GM19324 (cell line): Measurements from ENCODE around the gene TTBK1.

ENCODE experiments used
- ATAC-seq: cut with Tn5 transposase; IDR thresholded peaks from one replicate; pipeline ENCODE4 v1.9.1; 2021; ENCODE audit warnings: mild to moderate bottlenecking, moderate library complexity; ENCODE audit not compliant: unreplicated experiment, low FRiP score

Gene TTBK1

DNA sequence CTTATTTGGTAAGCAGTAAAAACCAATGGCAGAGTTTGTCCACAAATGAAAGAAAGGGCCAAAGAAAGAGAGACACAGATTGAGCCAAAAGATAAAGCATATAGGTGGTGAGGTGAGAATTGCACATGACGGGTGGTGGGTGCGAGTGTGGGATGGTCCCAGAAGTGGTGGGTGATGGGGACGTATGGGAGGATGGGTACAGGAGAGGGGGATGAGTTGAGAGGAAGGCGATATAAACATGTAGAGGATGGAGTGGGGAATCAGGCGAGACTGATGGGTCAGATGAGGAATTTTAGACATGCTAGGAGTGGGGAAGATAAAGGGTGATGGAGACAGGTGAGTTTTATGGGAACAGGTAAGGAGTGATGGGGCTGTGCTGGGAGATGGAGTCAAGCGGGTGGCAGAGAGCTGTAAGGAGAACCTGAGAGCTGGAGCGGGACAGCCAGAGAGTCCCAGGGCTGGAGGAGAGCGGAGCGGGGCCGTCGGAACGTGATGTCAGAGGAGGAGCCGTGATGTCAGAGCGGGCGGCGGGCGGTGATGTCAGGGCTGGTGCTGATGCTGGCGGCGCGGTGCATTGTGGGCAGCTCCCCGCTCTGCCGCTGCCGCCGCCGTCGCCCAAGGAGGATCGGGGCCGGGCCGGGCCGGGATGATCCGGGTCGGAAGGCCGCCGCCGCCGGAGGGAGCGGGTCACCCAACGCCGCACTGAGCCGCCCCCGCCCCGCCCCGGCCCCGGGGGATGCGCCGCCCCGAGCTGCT lies at the start of gene TTBK1:
Gene TTBK1 (plus strand): TSS at position 574 of the 756 bp plus-strand sequence. CDS start 3,180 bp downstream, outside the sequence.
- ATAC-seq = no peak

DNA sequence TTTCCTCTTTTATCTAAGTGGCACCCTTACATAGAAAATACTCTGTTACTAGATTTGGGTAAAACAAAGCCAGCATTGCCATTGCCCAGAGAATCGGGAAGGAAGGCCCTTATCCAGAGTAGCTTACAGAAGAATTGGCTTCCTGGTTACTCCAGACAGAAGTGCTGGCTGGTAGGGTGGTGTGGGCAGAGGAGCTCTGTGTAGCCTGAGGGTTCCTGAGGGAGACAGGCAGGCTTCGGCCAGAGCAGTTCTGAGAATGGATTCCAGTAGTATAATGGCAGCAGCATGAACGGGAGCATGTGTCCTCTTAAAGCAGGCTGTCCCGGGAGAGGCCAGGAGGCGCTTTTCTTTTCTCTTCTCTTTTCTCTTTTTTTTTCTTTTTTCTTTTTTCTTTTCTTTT lies 49.4 kb upstream of the TTBK1 start:
- ATAC-seq = no peak

DNA sequence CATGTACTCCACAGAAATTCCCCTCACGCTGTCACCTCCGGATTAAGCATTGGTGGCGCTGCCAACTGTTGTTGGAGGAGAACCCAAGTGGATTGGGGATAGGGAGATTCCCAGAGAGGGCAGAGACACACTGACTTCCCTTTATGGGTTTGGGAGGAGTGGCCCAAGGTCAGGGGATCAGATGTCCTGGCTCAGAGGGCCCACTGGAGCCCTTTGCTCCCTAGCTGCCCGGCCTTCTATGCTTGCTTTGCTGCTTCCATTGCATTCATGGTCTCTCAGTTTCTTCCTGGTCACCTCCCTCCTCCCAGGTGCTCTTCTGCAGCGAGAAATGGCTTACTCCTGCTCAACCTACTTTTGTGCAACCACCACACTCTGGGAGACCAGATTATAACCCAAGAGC lies 46.9 kb upstream of the TTBK1 start:
- ATAC-seq = no peak

DNA sequence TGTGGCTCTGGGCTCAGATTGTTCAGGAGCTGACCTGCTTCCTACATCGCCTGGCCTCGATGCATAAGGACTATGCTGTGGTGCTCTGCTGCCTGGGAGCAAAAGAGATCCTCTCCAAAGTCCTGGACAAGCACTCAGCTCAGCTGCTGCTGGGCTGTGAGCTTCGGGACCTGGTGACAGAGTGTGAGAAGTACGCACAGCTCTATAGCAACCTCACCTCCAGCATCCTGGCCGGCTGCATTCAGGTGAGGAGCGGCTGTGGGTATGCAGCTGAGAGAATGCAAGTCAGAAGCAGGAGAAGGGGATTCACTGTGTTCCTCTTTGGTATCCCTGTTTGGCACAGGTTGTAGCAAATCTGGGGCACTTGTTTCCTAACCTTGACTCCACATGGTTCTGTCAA lies 43.4 kb upstream of the TTBK1 start:
- no peak for ATAC-seq

DNA sequence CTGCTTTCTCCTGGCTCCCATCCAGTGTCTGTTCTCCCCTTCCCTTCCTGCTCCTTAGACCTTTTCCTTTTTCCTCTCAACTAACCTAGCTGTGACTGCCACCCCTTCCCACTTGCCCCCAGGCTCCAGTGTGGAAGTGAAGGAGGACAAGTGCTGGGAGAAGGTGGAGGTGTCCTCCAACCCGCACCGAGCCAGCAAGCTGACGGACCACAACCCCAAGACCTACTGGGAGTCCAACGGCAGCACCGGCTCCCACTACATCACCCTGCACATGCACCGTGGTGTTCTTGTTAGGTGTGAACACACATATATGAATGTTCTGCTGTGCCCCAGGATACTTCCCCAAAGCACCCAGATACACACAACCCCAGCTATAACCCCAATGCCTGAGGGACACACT lies 42.7 kb upstream of the TTBK1 start:
- no peak for ATAC-seq

DNA sequence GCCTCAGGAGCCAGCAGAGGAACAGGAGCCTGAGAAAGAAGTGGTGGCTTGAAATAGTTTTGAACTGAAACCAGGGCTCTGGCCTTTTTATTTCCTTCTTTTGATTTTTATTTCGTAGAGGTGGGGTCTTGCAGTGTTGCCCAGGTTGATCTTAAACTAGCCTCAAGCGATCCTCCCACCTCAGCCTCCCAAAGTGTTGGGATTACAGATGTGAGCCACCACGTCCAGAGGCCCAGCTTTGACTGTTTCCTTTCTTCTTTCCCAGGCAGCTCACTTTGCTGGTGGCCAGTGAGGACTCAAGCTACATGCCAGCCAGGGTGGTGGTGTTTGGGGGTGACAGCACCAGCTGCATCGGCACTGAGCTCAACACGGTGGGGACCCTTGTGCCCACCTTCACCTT lies 40.8 kb upstream of the TTBK1 start:
- no peak for ATAC-seq

DNA sequence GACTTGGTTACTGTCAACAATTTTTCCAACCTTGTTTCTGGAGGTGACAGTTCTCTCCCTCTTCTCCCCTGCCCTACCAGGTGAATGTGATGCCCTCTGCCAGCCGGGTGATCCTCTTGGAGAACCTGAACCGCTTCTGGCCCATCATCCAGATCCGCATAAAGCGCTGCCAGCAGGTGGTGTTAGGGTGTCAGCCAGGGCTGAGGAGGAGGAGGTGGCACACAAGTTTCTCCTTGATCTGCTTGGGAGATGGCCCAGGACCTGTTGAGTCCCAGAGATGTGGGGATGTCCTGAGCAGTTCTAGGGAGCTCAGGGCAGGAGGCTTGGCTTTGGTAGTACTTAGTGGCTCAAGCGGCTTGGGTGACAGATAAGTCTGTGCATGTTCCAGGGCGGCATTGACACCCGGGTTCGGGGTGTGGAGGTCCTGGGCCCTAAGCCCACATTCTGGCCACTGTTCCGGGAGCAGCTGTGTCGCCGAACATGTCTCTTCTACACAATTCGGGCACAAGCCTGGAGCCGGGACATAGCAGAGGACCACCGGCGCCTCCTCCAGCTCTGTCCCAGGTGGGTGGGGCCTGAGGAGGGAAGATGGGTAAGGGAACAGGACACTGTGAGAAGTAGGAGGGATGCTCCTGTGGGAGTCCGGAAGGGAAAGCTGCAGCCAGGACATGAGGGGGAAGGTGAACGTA lies 40.1 kb upstream of the TTBK1 start:
- no peak for ATAC-seq

DNA sequence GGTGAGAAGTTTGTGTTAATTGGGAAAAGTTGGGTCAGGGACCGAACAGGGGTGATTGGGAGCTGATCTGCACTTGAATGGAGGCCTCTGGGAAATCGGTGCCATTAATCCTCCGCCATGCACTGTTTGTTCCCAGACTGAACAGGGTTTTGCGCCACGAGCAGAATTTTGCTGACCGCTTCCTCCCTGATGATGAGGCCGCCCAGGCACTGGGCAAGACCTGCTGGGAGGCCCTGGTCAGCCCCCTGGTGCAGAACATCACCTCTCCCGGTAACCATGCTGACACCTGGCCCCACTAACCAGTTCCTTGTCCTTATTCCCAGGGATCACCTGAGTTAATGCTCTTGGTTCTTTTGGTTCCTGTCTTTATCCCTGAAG lies 39.6 kb upstream of the TTBK1 start:
- ATAC-seq = no peak

DNA sequence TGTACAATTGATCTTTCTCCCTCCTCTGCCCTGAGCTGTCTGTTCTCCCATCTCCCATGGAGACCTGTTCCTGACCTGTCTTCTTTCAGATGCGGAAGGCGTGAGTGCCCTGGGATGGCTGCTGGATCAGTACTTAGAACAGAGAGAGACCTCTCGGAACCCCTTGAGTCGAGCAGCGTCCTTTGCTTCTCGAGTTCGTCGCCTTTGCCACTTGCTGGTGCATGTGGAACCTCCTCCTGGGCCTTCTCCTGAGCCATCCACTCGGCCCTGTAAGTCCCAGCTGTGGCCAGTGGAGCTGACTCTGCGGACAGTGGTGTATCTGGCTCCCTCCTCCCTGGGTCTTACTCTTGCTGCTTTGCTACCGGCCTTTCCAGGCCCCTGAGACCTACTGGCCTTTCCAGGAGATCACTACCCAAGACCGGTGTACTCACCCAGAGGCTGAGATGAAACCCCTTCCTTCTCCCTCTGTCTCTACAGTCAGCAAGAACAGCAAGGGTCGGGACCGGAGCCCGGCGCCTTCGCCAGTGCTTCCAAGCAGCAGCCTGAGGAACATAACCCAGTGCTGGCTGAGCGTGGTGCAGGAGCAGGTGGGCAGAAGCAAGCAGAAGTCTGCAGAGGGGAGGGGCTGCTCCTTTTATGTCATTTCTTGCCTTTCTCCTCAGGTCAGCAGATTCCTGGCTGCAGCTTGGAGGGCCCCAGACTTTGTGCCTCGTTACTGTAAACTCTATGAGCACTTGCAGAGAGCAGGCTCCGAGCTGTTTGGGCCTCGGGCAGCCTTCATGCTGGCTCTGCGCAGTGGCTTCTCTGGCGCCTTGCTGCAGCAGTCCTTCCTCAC lies 38.8 kb upstream of the TTBK1 start:
- no peak for ATAC-seq

DNA sequence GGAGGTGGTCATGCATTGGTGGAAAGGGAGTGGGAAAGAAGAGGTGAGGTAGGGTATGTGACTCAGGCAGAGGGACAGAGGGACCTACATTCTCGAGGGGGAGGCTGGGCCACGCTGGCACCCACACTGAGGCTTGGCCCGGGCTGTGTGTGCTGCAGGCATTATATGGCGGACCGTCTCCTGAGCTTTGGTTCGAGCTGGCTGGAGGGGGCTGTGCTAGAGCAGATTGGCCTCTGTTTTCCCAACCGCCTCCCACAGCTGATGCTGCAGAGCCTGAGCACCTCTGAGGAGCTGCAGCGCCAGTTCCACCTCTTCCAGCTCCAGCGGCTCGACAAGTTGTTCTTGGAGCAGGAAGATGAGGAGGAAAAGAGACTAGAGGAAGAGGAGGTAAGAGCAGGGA lies 37.4 kb upstream of the TTBK1 start:
- ATAC-seq = no peak

DNA sequence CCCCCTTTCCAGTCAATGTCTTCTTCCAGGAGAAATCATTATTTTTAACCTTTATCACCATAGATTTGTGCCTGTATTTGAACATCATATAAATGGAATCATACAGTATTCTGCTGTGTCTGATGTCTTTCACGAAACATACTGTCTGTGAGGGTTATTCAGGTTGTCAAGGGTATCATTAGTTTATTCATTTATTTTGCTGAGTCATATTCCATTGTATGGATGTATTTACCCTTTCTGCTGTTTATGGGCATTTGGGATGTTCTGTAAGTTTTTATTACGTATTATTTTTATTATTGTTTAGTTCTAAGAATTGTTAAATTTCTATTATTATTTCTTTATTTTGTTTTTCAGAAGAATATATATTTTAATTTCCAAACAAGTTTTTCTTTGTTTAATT lies 36.0 kb upstream of the TTBK1 start:
- ATAC-seq = no peak

DNA sequence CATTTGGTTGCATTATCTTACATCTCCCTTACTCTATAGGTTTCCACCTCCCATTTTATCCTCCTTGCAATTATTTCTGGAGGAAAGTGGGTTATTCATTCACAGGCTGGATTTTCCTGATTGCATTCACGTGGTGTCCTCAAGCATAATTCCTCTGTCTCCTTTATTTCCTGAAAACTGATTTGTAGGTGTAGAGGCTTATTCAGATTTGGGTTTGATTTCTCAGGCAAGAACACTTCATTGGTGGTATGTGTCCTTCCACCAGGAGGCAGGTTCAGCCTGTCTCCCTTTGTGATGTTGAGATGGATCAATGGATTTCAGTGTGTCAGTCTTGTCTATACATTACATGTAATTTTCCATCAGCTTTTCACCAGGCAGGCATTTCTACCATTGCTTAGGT lies 31.3 kb upstream of the TTBK1 start:
- no peak for ATAC-seq

DNA sequence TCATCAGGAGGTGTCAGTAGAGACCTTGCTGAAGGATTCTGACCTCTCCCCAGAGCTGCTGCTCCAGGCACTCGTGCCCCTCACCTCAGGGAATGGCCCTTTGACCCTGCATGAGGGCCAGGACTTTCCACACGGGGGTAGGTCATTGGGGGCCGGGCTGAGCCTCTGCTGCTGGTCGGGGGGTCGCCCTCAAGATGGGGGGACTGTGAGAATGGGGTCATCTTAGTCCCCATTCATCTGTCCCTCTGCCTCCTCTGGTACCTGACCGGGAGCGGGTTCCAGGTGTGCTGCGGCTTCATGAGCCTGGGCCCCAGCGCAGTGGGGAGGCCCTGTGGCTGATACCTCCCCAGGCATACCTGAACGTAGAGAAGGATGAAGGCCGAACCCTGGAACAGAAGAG lies 29.9 kb upstream of the TTBK1 start:
- ATAC-seq = no peak

DNA sequence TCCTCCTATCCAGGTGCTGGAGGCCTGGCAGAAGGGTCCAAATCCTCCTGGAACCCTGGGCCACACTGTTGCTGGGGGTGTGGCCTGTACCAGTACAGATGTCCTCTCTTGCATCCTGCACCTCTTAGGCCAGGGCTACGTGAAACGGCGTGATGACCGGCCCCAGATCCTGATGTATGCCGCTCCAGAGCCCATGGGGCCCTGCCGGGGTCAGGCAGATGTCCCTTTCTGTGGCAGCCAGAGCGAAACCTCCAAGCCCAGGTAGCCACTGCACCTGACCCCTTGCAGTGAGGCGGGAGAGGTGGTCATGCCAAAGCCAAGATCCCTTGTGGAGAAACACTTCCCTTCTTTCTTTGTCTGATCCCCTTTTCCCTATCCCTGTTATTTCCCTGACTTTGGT lies 28.2 kb upstream of the TTBK1 start:
- ATAC-seq = no peak

DNA sequence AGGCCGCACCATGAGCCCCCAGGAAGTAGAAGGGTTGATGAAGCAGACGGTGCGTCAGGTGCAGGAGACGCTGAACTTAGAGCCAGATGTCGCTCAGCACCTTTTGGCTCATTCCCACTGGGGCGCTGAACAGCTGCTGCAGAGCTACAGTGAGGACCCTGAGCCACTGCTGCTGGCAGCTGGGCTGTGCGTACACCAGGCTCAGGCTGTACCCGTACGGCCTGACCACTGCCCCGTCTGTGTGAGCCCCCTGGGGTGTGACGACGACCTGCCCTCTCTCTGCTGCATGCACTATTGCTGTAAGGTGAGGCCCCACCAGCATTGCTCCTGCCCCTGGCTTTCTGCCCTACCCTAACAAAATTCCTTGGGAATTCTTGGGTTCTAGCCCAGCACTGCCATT lies 27.1 kb upstream of the TTBK1 start:
- ATAC-seq = no peak

DNA sequence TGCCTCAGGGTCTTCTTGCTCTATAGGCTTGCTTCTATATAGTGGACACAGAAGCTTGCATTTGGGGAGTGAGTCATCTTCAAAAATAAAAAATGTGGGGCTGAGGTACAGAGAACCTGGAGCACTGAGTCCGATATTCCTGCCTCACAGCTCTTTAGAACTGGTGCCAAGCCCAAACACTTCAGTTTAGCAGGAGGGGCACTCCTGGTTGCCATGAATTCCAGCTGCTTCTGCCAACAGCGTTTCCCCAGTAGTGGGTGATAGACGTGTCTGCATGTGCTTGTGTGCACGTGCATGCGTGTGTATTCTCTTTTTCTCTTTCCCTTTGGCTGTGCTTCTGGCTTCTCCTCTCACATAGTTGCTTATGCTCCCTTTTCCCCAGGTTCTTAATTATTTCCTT lies 25.9 kb upstream of the TTBK1 start:
- ATAC-seq = no peak

DNA sequence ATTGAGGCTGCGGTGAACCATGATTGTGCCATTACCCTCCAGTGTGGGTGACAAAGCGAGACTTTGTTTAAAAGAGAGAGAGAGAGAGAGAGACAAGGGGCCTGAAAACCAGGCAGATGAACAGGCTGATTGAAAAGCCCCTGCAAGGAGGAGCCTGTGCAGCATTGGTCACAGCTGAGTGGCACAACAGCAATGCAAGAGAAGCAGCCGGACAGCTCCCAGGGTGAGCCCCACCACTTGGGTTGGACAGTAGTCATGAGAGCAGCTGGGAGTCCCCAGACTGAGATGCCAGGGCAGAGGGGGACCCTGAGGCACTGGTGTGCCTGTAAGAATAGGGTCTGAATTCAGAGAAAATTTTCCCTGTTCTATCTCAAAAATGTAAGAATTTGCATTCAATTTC lies 24.2 kb upstream of the TTBK1 start:
- no peak for ATAC-seq

DNA sequence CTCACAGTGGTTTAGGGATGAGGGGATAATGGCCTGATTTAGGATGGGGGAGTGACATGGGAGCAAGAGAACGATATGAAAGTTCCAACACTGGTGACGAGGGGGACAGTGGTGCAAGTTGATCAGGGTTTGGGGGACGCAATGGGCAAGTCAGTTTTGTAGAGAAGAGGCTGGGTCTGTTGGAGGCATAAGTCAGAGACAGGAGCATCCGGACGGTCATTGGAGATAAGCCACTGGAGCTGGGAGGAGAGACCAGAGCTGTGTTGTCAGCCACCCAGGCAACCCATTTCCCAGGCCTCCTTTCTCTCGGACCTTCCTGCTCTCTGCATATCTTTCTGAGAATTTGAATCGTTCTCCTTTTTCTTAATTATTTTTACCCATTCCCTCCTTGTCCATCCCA lies 23.5 kb upstream of the TTBK1 start:
- no peak for ATAC-seq

DNA sequence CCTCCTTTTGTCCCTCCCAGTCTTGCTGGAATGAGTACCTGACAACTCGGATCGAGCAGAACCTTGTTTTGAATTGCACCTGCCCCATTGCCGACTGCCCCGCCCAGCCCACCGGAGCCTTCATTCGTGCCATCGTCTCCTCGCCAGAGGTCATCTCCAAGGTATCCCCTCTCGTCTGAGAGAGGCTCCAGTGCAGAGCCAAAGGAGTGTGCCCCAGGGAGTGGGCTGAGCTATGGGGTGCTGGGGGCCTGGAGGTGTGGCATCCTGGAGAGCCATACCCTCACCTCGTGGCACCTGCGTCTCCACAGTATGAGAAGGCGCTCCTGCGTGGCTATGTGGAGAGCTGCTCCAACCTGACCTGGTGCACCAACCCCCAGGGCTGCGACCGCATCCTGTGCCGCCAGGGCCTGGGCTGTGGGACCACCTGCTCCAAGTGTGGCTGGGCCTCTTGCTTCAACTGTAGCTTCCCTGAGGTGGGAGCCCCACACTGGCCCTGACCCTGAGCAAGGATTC lies 22.8 kb upstream of the TTBK1 start:
- no peak for ATAC-seq

DNA sequence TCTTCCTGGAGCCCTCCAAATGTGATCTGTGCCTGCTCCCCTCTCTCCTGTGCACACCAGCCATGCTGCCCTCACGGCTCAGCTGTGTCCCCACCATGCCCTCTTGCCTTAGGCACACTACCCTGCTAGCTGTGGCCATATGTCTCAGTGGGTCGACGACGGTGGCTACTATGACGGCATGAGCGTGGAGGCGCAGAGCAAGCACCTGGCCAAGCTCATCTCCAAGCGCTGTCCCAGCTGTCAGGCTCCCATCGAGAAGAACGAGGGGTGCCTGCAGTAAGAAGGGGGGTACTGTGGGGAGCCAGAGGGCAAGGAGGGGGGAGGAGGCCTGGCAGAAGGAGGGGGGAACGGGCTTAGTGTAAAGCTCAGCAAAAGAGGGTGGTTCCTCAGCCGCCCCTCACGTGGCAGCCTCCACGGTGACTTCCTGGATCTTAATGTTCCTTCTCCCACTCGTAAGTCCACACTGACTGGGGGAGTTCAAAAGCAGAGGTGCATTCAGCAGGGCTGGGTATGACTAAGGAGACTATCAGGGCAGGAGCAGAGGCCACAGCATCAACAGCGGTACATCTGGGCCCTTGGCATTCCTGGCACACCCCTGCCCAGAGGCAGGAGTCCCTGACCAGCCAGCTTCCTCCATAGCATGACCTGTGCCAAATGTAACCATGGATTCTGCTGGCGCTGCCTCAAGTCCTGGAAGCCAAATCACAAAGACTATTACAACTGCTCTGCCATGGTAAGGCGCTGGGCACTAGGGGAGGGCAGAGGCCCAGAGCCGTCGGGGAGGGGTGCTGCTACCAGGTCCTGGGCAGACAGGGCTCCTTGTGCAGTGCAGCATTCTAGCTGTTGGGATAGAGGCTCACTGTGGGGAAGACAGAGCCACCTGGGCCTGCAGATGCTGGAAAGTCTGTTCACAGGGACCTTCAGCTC lies 22.0 kb upstream of the TTBK1 start:
- no peak for ATAC-seq
